Stomach (tissue), 4 donors: ENCODE measurements around the gene SLC35F3.

ENCODE experiments used
- EP300 ChIP-seq: sonication (generic); formaldehyde crosslinking; IDR thresholded peaks from one replicate; pipeline ENCODE4 v1.6.1; 2017; ENCODE audit warnings: antibody characterized with exemption
- POLR2A ChIP-seq, 4 donors: fragments of 450-650 bp; IDR thresholded peaks; one replicate each; pipeline ENCODE4 v1.6.1; 2016; ENCODE audit warnings: antibody characterized with exemption in 4 of 4, control low read depth in 2 of 4, mild to moderate bottlenecking in 1 of 4, moderate library complexity in 1 of 4
- POLR2AphosphoS5 ChIP-seq, 3 donors: sonication (generic); formaldehyde crosslinking; IDR thresholded peaks; one replicate each; pipeline ENCODE4 v1.6.1; 2016; ENCODE audit warnings: antibody characterized with exemption in 3 of 3
- TF ChIP-seq, protein P1 (sequence below), 7 experiments: fragments of 450-650 bp in 4 of 7; fragments of 200-600 bp in 3 of 7; sonication (generic) in 3 of 7; IDR thresholded peaks; one replicate each; pipeline ENCODE4 v1.5.1; 2016 to 2019; ENCODE audit warnings: antibody characterized with exemption in 7 of 7, control low read depth in 2 of 7, mild to moderate bottlenecking in 1 of 7

DNA sequence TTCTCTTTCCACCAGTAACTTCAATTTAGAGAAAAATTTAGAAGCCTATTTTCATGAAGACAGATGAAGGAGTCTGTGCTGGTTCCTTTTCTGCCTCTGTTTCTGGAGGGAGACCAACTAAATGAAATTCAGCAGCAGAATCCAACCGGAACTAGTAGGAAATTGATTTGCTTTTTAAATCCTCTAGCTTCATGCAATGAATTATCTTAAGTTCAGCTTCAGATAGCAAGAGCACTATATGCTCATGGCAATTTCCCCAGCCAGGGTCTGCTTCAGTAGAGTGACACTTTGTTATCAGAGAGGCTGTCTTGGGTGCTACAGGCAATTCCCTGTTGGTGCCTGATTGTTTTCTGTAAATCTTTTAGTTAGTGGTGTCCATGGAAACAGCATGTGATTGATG lies 189.7 kb downstream of the SLC35F3 start:
- TF ChIP-seq, protein P1, sequence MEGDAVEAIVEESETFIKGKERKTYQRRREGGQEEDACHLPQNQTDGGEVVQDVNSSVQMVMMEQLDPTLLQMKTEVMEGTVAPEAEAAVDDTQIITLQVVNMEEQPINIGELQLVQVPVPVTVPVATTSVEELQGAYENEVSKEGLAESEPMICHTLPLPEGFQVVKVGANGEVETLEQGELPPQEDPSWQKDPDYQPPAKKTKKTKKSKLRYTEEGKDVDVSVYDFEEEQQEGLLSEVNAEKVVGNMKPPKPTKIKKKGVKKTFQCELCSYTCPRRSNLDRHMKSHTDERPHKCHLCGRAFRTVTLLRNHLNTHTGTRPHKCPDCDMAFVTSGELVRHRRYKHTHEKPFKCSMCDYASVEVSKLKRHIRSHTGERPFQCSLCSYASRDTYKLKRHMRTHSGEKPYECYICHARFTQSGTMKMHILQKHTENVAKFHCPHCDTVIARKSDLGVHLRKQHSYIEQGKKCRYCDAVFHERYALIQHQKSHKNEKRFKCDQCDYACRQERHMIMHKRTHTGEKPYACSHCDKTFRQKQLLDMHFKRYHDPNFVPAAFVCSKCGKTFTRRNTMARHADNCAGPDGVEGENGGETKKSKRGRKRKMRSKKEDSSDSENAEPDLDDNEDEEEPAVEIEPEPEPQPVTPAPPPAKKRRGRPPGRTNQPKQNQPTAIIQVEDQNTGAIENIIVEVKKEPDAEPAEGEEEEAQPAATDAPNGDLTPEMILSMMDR (IDR thresholded peaks at IDR 0.05), result no peak
- no peak for TF ChIP-seq POLR2A (IDR thresholded peaks at IDR 0.05)
- TF ChIP-seq EP300, result no peak
- TF ChIP-seq POLR2AphosphoS5 (IDR thresholded peaks at IDR 0.05), result no peak
